ENCODE data around the gene SLC35F3.
A peak's percentile ranks its signal among the peaks of the same experiment; 100 is the strongest.

DNA sequence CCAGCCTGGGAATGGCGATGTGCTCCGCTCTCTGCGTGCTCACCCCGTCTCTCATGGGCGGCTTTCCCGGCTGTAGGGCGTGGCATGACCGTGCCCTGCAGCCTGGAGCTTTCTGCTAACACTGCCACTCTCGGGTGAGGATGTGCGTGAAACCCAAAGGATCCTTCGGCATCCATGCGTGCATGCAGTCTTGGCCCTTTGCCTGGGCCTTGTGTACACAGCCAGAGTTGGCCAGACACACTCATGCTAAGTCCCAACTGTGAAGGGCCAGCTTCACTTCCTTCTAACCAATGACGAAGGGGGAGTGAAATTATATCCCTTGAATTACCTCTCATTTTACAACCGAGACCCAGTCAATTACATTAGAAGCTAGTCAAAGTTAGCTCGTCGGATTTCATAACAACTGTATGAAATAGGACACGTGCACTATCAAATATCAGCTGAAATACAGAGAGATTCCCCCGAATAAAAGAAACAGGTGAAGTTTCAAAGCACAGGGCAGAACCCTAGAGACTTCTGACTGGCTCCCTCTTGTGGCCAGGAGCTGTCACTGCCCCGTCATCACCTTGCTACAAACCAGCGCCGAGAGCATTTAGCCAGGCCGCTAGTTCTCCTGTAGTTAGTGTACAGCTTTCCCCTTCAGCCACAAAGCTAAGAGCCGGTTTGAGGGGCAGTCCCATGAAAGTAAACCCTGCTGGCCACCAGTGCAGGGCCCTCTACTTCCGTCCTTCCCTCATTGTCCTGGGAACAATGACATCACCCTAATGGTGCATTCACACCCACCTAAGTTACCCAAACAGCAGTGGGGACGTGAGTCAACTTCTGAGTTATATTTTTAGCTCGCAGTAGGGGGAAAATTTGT, 405.4 kb downstream of the SLC35F3 start:
- TF ChIP-seq, protein P1, sequence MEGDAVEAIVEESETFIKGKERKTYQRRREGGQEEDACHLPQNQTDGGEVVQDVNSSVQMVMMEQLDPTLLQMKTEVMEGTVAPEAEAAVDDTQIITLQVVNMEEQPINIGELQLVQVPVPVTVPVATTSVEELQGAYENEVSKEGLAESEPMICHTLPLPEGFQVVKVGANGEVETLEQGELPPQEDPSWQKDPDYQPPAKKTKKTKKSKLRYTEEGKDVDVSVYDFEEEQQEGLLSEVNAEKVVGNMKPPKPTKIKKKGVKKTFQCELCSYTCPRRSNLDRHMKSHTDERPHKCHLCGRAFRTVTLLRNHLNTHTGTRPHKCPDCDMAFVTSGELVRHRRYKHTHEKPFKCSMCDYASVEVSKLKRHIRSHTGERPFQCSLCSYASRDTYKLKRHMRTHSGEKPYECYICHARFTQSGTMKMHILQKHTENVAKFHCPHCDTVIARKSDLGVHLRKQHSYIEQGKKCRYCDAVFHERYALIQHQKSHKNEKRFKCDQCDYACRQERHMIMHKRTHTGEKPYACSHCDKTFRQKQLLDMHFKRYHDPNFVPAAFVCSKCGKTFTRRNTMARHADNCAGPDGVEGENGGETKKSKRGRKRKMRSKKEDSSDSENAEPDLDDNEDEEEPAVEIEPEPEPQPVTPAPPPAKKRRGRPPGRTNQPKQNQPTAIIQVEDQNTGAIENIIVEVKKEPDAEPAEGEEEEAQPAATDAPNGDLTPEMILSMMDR (IDR thresholded peaks at IDR 0.05; ENCODE audit: poor library complexity, severe bottlenecking) = peak; percentile 77
- peak; percentile 68 for TF ChIP-seq RAD21 (conservative IDR thresholded peaks at IDR 0.05)
- TF ChIP-seq, protein P2, sequence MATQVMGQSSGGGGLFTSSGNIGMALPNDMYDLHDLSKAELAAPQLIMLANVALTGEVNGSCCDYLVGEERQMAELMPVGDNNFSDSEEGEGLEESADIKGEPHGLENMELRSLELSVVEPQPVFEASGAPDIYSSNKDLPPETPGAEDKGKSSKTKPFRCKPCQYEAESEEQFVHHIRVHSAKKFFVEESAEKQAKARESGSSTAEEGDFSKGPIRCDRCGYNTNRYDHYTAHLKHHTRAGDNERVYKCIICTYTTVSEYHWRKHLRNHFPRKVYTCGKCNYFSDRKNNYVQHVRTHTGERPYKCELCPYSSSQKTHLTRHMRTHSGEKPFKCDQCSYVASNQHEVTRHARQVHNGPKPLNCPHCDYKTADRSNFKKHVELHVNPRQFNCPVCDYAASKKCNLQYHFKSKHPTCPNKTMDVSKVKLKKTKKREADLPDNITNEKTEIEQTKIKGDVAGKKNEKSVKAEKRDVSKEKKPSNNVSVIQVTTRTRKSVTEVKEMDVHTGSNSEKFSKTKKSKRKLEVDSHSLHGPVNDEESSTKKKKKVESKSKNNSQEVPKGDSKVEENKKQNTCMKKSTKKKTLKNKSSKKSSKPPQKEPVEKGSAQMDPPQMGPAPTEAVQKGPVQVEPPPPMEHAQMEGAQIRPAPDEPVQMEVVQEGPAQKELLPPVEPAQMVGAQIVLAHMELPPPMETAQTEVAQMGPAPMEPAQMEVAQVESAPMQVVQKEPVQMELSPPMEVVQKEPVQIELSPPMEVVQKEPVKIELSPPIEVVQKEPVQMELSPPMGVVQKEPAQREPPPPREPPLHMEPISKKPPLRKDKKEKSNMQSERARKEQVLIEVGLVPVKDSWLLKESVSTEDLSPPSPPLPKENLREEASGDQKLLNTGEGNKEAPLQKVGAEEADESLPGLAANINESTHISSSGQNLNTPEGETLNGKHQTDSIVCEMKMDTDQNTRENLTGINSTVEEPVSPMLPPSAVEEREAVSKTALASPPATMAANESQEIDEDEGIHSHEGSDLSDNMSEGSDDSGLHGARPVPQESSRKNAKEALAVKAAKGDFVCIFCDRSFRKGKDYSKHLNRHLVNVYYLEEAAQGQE (IDR thresholded peaks at IDR 0.05; ENCODE audit: borderline replicate concordance) = no peak
- no peak for TF ChIP-seq EZH2 (IDR thresholded peaks at IDR 0.05; ENCODE audit: borderline replicate concordance, insufficient read depth, low read length, poor library complexity, severe bottlenecking)
- TF ChIP-seq POLR2AphosphoS5 (IDR thresholded peaks at IDR 0.05) = no peak
- no peak for TF ChIP-seq MXI1 (conservative IDR thresholded peaks at IDR 0.05; ENCODE audit: poor library complexity, severe bottlenecking)
- TF ChIP-seq SMC3 (conservative IDR thresholded peaks at IDR 0.05; ENCODE audit: poor library complexity) = peak; percentile 83
- TF ChIP-seq EP300 (conservative IDR thresholded peaks at IDR 0.05; ENCODE audit: poor library complexity, severe bottlenecking) = no peak
- no peak for TF ChIP-seq TAF1 (IDR thresholded peaks at IDR 0.05; ENCODE audit: low read depth)
